Measurements from ENCODE around the gene MYZAP. TPM values are rescaled to one million over a fixed set of nuclear protein-coding genes. Genes with fewer than 3 reads are reported as not detected.

Gene MYZAP
- total RNA-seq, 3 donors from 2014 or later: 12.1 to 23.0 (median 16.7) TPM

- intact Hi-C loops (cut with DNase I; ENCODE audit: low total_unique reads): no loop called here
Measured at GRCh38 chr15:57681011-57681410, 89.3 kb downstream of the MYZAP start.

GRCh38 chr15:57683481-57683880, 91.8 kb downstream of the MYZAP start:
- DNase-seq (ENCODE audit: low spot score in 2 of 2): no peak
- H3K27ac ChIP-seq: no peak overlapping the region
- intact Hi-C loops (cut with DNase I; ENCODE audit: low total_unique reads): no loop called here

More at GRCh38 chr15:57681011-57681410, 89.3 kb downstream of the MYZAP start:
- no peak for DNase-seq (ENCODE audit: low spot score in 2 of 2)
- no peak for TF ChIP-seq POLR2AphosphoS5 (IDR thresholded peaks at IDR 0.05)
- no peak for TF ChIP-seq CTCF (IDR thresholded peaks at IDR 0.05)
- no peak for TF ChIP-seq POLR2A (IDR thresholded peaks at IDR 0.05)
- Histone ChIP-seq H3K9me3 (no peaks in the 10 kb centered on the region), H3K27me3 (no peaks in the 10 kb centered on the region), H3K4me1 (no peaks in the 10 kb centered on the region), H3K4me3 (no peak overlapping the region), H3K36me3 (no peaks in the 10 kb centered on the region), H3K27ac (no peak overlapping the region)

GRCh38 chr15:57684491-57685151, 92.9 kb downstream of the MYZAP start:
- no peak for TF ChIP-seq POLR2A (IDR thresholded peaks at IDR 0.05)
- no peak overlapping the region for H3K27ac ChIP-seq
- no peaks in the 10 kb centered on the region for H3K36me3 ChIP-seq
- DNase-seq (ENCODE audit: low spot score in 2 of 2): no peak
- H3K9me3 ChIP-seq: no peaks in the 10 kb centered on the region
- H3K4me1 ChIP-seq: no peaks in the 10 kb centered on the region
- intact Hi-C loops (cut with DNase I; ENCODE audit: low total_unique reads): no loop called here
- H3K27me3 ChIP-seq: no peaks in the 10 kb centered on the region
- H3K4me3 ChIP-seq: no peak overlapping the region

More at GRCh38 chr15:57683481-57683880, 91.8 kb downstream of the MYZAP start:
- Histone ChIP-seq H3K9me3 (no peaks in the 10 kb centered on the region), H3K27me3 (no peaks in the 10 kb centered on the region), H3K36me3 (no peaks in the 10 kb centered on the region), H3K4me1 (no peaks in the 10 kb centered on the region), H3K4me3 (no peak overlapping the region)
- TF ChIP-seq CTCF (IDR thresholded peaks at IDR 0.05) (no peak), POLR2A (IDR thresholded peaks at IDR 0.05) (no peak), POLR2AphosphoS5 (IDR thresholded peaks at IDR 0.05) (no peak)

GRCh38 chr15:57685306-57686095, 93.8 kb downstream of the MYZAP start:
- H3K4me3 ChIP-seq: no peak overlapping the region
- intact Hi-C loops (cut with DNase I; ENCODE audit: low total_unique reads): no loop called here
- H3K27ac ChIP-seq: peak overlapping the region in 1 of 2 donors; percentile 63
- H3K36me3 ChIP-seq: no peaks in the 10 kb centered on the region
- H3K27me3 ChIP-seq: no peaks in the 10 kb centered on the region
- DNase-seq (ENCODE audit: low spot score in 2 of 2): no peak
- TF ChIP-seq CTCF (IDR thresholded peaks at IDR 0.05) (no peak), POLR2AphosphoS5 (IDR thresholded peaks at IDR 0.05) (no peak), POLR2A (IDR thresholded peaks at IDR 0.05) (no peak)
- no peaks in the 10 kb centered on the region for H3K9me3 ChIP-seq
- H3K4me1 ChIP-seq: no peaks in the 10 kb centered on the region

GRCh38 chr15:57686657-57687056, 95.0 kb downstream of the MYZAP start:
- intact Hi-C loops (cut with DNase I; ENCODE audit: low total_unique reads): no loop called here
- H3K27me3 ChIP-seq: no peaks in the 10 kb centered on the region
- no peak overlapping the region for H3K27ac ChIP-seq
- DNase-seq (ENCODE audit: low spot score in 2 of 2): no peak
- no peaks in the 10 kb centered on the region for H3K9me3 ChIP-seq
- H3K4me1 ChIP-seq: no peaks in the 10 kb centered on the region
- no peaks in the 10 kb centered on the region for H3K36me3 ChIP-seq
- H3K4me3 ChIP-seq: no peak overlapping the region
- no peak for TF ChIP-seq POLR2AphosphoS5 (IDR thresholded peaks at IDR 0.05)
- TF ChIP-seq CTCF (IDR thresholded peaks at IDR 0.05): no peak
- TF ChIP-seq POLR2A (IDR thresholded peaks at IDR 0.05): no peak
